CD4-positive, alpha-beta T cell (primary cell): ENCODE measurements around the gene EXOC1L. TPM values are rescaled to one million over a fixed set of nuclear protein-coding genes. Genes with fewer than 3 reads are reported as not detected.

Experiments used
- ATAC-seq: fragments of 200-7000 bp; cut with Tn5 transposase; one replicate; pipeline ENCODE4 v1.10.0; 2022; ENCODE audit warnings: mild to moderate bottlenecking; ENCODE audit not compliant: poor library complexity
- CTCF ChIA-PET: fragments of 350-600 bp; sonication (Branson Sonifier 250); formaldehyde crosslinking; loops from one replicate; lab custom pipeline; 2021; ENCODE audit warnings: antibody characterized with exemption, inconsistent platforms; lab: Charles Lee
- POLR2A ChIA-PET: fragments of 350-600 bp; sonication (Branson Sonifier 250); formaldehyde crosslinking; loops from one replicate; lab custom pipeline; 2021; ENCODE audit warnings: antibody characterized with exemption, inconsistent platforms; lab: Charles Lee
- DNase-seq, 14 experiments: peaks; one replicate each; pipeline ENCODE4 v3.0.0-alpha.2; 2013 to 2020; ENCODE audit warnings: mixed read lengths in 2 of 14
- H3K27ac ChIP-seq, 2 donors: one replicate each; pipeline versions ENCODE4 v1.5.1 to v1.7.0; 2013; ENCODE audit warnings: low read length in 2 of 2, low read depth in 1 of 2, mild to moderate bottlenecking in 1 of 2
- H3K27me3 ChIP-seq, 2 experiments: 1 replicate in 1 of 2; 2 replicates in 1 of 2; pipeline versions ENCODE4 v1.6.1 to v1.7.0; 2013; ENCODE audit warnings: low read length in 2 of 2, control low read depth in 1 of 2, mild to moderate bottlenecking in 1 of 2, moderate library complexity in 1 of 2; ENCODE audit not compliant: insufficient read depth in 2 of 2, control insufficient read depth in 1 of 2
- H3K36me3 ChIP-seq: one replicate; pipeline ENCODE4 v1.6.1; 2013; ENCODE audit warnings: low read length, control low read depth; ENCODE audit not compliant: insufficient read depth
- H3K4me1 ChIP-seq: one replicate; pipeline ENCODE4 v1.6.1; 2013; ENCODE audit warnings: low read length, control low read depth; ENCODE audit not compliant: insufficient read depth
- H3K4me3 ChIP-seq: one replicate; pipeline ENCODE4 v1.5.1; 2013; ENCODE audit warnings: mild to moderate bottlenecking, low read length, moderate library complexity
- H3K9me3 ChIP-seq, 2 experiments: 1 replicate in 1 of 2; 2 replicates in 1 of 2; pipeline versions ENCODE4 v1.6.1 to v1.7.0; 2013; ENCODE audit warnings: low read length in 2 of 2, mild to moderate bottlenecking in 2 of 2, control low read depth in 1 of 2, moderate library complexity in 1 of 2; ENCODE audit not compliant: control insufficient read depth in 1 of 2, insufficient read depth in 1 of 2
- H3K27ac Mint-ChIP-seq: one replicate; pipeline ENCODE4 v1.8.0; 2020; ENCODE audit warnings: mixed read lengths
- H3K27me3 Mint-ChIP-seq: one replicate; pipeline ENCODE4 v1.8.0; 2021; ENCODE audit warnings: mixed read lengths
- H3K36me3 Mint-ChIP-seq: one replicate; pipeline ENCODE4 v1.8.0; 2021; ENCODE audit warnings: low read depth, mixed read lengths
- H3K4me1 Mint-ChIP-seq: one replicate; pipeline ENCODE4 v1.8.0; 2021; ENCODE audit warnings: low read depth, mixed read lengths
- H3K4me3 Mint-ChIP-seq: one replicate; pipeline ENCODE4 v1.8.0; 2020; ENCODE audit warnings: mild to moderate bottlenecking, mixed read lengths
- H3K9me3 Mint-ChIP-seq: one replicate; pipeline ENCODE4 v1.8.0; 2020; ENCODE audit warnings: mixed read lengths
- intact Hi-C, 2 experiments: fragments of 100-400 bp; cut with DNase I in 1 of 2; cut with micrococcal nuclease in 1 of 2; formaldehyde crosslinking; loops; one replicate each; pipeline versions ENCODE4 v1.15.1 to v1.9.0; 2023 to 2025; cut with DNase I, micrococcal nuclease
- total RNA-seq, 174 experiments: library from RNA in 2 of 174; stranded (reverse) in 2 of 174; gene quantifications; one replicate each; pipeline ENCODE4 v1.2.3 and lab custom pipeline; 2021 to 2026
- TF ChIP-seq, protein P1 (sequence below): fragments of 200-600 bp; IDR thresholded peaks from one replicate; pipeline ENCODE4 v1.8.0; 2022; ENCODE audit warnings: antibody characterized with exemption, mild to moderate bottlenecking

EXOC1L gene
- total RNA-seq, 2 experiments from 2014 or later = not detected

DNA sequence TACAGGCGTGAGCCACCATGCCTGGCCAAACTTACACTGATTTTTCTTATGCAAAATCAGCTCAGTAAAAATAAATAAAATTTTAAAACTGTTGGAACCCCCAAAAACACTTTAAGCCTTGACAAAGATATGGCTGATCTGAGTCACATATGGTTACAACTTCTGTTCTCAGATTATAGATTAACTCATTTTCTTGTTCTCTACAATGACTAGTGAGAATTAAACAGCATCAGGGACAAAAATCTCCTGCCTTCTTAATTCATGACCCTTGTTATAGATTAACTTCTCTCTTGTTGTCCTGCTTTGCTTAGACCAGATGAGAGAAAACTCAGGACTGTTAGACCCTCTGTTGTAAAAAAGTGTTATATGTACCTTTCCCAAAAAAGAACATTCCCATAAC is 24.2 kb upstream of the EXOC1L start:
- intact Hi-C loops = no loop called here
- Histone ChIP-seq H3K27ac (no peak overlapping the region), H3K36me3 (no peaks in the 10 kb centered on the region), H3K4me3 (no peak overlapping the region), H3K27me3 (peaks cover 12 to 45% of the 10 kb centered on the region in 2 experiments), H3K4me1 (no peaks in the 10 kb centered on the region), H3K9me3 (peaks cover 0 to 7% of the 10 kb centered on the region in 2 experiments)
- Mint-ChIP-seq H3K36me3 (no peaks in the 10 kb centered on the region), H3K27me3 (peaks cover 51% of the 10 kb centered on the region), H3K4me3 (no peak overlapping the region), H3K9me3 (no peaks in the 10 kb centered on the region), H3K27ac (no peak overlapping the region), H3K4me1 (no peaks in the 10 kb centered on the region)
- ChIA-PET POLR2A (no interaction called here), CTCF (no interaction called here)
- DNase-seq = no peak
- no peak for ATAC-seq
- TF ChIP-seq, protein P1, sequence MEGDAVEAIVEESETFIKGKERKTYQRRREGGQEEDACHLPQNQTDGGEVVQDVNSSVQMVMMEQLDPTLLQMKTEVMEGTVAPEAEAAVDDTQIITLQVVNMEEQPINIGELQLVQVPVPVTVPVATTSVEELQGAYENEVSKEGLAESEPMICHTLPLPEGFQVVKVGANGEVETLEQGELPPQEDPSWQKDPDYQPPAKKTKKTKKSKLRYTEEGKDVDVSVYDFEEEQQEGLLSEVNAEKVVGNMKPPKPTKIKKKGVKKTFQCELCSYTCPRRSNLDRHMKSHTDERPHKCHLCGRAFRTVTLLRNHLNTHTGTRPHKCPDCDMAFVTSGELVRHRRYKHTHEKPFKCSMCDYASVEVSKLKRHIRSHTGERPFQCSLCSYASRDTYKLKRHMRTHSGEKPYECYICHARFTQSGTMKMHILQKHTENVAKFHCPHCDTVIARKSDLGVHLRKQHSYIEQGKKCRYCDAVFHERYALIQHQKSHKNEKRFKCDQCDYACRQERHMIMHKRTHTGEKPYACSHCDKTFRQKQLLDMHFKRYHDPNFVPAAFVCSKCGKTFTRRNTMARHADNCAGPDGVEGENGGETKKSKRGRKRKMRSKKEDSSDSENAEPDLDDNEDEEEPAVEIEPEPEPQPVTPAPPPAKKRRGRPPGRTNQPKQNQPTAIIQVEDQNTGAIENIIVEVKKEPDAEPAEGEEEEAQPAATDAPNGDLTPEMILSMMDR = no peak

GRCh38 chr4:55801498-55801897 is 18.1 kb upstream of the EXOC1L start:
- H3K4me1 Mint-ChIP-seq = no peaks in the 10 kb centered on the region
- no peaks in the 10 kb centered on the region for H3K36me3 Mint-ChIP-seq
- ChIA-PET POLR2A (no interaction called here), CTCF (no interaction called here)
- Histone ChIP-seq H3K4me3 (no peak overlapping the region), H3K4me1 (no peaks in the 10 kb centered on the region), H3K36me3 (no peaks in the 10 kb centered on the region), H3K27ac (no peak overlapping the region), H3K27me3 (peaks cover 0 to 14% of the 10 kb centered on the region in 2 experiments), H3K9me3 (no peaks in the 10 kb centered on the region)
- DNase-seq = no peak
- ATAC-seq = no peak
- H3K27me3 Mint-ChIP-seq = peaks cover 26% of the 10 kb centered on the region
- TF ChIP-seq, protein P1 = no peak
- no peaks in the 10 kb centered on the region for H3K9me3 Mint-ChIP-seq
- H3K4me3 Mint-ChIP-seq = no peak overlapping the region
- intact Hi-C loops = no loop called here
- H3K27ac Mint-ChIP-seq = no peak overlapping the region

DNA sequence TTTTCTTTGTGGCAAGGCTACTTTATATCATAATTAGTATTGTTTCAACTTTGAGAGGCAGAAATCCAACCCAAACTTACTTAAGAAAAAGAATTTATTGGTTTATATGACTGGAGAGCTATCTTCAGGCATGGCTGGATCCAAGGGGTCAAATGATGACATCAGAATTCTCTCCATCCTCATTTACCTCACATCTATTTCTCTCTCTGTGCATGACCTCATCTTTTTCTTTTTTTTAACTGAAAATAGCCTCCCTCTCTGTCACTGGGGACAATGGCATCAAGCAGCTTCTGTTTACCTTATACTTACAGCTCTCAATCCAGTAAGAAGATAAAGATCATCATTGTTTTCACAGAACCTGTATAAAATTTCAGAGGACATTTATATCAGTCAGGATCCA is 12.0 kb upstream of the EXOC1L start:
- TF ChIP-seq, protein P1 = no peak
- ATAC-seq (no peak), DNase-seq (no peak)
- POLR2A ChIA-PET = no interaction called here
- Mint-ChIP-seq H3K27ac (no peak overlapping the region), H3K9me3 (no peaks in the 10 kb centered on the region), H3K27me3 (peaks cover 27% of the 10 kb centered on the region), H3K36me3 (no peaks in the 10 kb centered on the region), H3K4me3 (no peak overlapping the region), H3K4me1 (no peaks in the 10 kb centered on the region)
- H3K4me1 ChIP-seq = no peaks in the 10 kb centered on the region
- no peaks in the 10 kb centered on the region for H3K36me3 ChIP-seq
- CTCF ChIA-PET = interaction anchor here (1.5 kb wide), 1 partner anchor 141 kb away, joined by 3 read pairs; the partner anchor contains the start of gene CEP135
- intact Hi-C loops = no loop called here
- no peak overlapping the region for H3K4me3 ChIP-seq
- no peak overlapping the region for H3K27ac ChIP-seq
- H3K9me3 ChIP-seq = no peaks in the 10 kb centered on the region
- H3K27me3 ChIP-seq = no peaks in the 10 kb centered on the region
